OCI-LY3 (cell line): Measurements from ENCODE around the gene SENP5.

Source experiments
- CTCF ChIP-seq: fragments of 200-600, 300-600 bp; sonication (generic); IDR thresholded peaks from 2 replicates; pipeline ENCODE4 v1.5.1; 2014; ENCODE audit warnings: antibody characterized with exemption, low read length, low read depth
- EZH2phosphoT487 ChIP-seq: fragments of 200-600 bp; shearing (Covaris generic); IDR thresholded peaks from 2 replicates; pipeline ENCODE4 v1.6.1; 2018; ENCODE audit warnings: antibody characterized with exemption, mixed run types, low read depth

GRCh38 chr3:196936288-196936687 lies 68.6 kb downstream of the SENP5 start:
- no peak for TF ChIP-seq CTCF
- no peak for TF ChIP-seq EZH2phosphoT487
